Right lobe of liver (tissue), 4 donors: ENCODE data around the gene TBX4.

Experiments
- POLR2A ChIP-seq: fragments of 450-650 bp; IDR thresholded peaks from one replicate; pipeline ENCODE4 v1.6.1; 2017; ENCODE audit warnings: antibody characterized with exemption, mild to moderate bottlenecking
- TF ChIP-seq, protein P1 (sequence below), 4 donors: fragments of 200-600 bp in 3 of 4; fragments of 450-650 bp in 1 of 4; IDR thresholded peaks; one replicate each; pipeline versions ENCODE4 v1.5.1 to v1.8.0; 2016 to 2022; ENCODE audit warnings: antibody characterized with exemption in 4 of 4, mild to moderate bottlenecking in 2 of 4
- donor health status: DM: no; HTN: no; CAD: no.
- donor health status: DM: no; HTN: no; CAD: no.
- donor health status: DM: no; HTN: yes; CAD: no.

DNA sequence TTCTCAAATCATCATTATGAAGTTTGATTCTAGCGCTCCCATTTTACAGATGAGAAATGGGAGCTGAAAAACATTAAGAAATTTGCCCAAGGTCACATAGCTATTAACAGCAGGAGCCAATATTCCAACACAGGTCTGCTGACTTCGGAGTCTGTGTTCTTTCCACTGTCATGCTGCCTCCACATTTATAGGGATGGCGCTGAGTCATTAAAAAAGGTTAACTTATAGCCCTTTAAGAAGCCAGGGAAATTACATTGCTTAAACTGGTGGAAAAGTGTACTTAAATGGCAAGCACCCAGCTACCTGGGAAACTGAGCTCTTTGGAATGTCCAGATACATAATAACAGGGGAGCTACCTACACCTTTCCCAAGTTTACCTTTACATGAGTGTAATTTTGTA is 65.0 kb downstream of the TBX4 start:
- TF ChIP-seq, protein P1, sequence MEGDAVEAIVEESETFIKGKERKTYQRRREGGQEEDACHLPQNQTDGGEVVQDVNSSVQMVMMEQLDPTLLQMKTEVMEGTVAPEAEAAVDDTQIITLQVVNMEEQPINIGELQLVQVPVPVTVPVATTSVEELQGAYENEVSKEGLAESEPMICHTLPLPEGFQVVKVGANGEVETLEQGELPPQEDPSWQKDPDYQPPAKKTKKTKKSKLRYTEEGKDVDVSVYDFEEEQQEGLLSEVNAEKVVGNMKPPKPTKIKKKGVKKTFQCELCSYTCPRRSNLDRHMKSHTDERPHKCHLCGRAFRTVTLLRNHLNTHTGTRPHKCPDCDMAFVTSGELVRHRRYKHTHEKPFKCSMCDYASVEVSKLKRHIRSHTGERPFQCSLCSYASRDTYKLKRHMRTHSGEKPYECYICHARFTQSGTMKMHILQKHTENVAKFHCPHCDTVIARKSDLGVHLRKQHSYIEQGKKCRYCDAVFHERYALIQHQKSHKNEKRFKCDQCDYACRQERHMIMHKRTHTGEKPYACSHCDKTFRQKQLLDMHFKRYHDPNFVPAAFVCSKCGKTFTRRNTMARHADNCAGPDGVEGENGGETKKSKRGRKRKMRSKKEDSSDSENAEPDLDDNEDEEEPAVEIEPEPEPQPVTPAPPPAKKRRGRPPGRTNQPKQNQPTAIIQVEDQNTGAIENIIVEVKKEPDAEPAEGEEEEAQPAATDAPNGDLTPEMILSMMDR (IDR thresholded peaks at IDR 0.05): no peak
- TF ChIP-seq POLR2A: no peak
